ENCODE data around the gene NEDD4L. TPM values are rescaled to one million over a fixed set of nuclear protein-coding genes. Genes with fewer than 3 reads are reported as not detected.

NEDD4L gene
- total and polyA plus RNA-seq, 10 of the 15 experiments (the other 5 are each of a cell fraction or from before 2014, with no cell fraction given), result 7.4 to 24.0 (median 17.7) TPM

DNA sequence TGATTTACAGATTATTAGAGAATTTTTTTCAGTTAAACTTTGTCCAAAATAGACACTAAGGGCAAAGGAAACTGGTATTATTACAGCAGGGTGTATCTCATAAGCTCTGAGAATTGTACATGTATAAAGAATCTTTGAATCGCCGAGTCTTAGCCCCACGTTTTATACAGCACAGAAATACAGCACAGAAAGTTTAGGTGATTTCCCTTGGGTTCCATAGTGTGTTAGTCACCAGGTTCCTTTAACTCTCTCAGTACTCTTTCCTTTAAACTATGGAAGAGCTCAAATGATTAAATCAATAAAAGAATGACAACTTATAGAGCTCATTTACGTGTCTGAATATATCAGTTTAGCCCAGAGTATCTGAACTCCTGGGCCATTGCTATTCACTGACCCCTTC is 256.8 kb downstream of the NEDD4L start:
- no peak overlapping the region for H3K9ac ChIP-seq (ENCODE audit: control insufficient read depth, insufficient read depth, low read length)
- POLR2A ChIA-PET, result interaction anchor here (0.6 to 5.7 kb wide), 4 partner anchors 10 to 547 kb away, joined by 3 to 43 read pairs (median 3); no protein-coding TSS in a partner anchor
- TF ChIP-seq, protein P1, sequence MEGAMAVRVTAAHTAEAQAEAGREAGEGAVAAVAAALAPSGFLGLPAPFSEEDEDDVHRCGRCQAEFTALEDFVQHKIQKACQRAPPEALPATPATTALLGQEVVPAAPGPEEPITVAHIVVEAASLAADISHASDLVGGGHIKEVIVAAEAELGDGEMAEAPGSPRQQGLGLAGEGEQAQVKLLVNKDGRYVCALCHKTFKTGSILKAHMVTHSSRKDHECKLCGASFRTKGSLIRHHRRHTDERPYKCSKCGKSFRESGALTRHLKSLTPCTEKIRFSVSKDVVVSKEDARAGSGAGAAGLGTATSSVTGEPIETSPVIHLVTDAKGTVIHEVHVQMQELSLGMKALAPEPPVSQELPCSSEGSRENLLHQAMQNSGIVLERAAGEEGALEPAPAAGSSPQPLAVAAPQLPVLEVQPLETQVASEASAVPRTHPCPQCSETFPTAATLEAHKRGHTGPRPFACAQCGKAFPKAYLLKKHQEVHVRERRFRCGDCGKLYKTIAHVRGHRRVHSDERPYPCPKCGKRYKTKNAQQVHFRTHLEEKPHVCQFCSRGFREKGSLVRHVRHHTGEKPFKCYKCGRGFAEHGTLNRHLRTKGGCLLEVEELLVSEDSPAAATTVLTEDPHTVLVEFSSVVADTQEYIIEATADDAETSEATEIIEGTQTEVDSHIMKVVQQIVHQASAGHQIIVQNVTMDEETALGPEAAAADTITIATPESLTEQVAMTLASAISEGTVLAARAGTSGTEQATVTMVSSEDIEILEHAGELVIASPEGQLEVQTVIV (IDR thresholded peaks at IDR 0.05; ENCODE audit: borderline replicate concordance, partially characterized antibody), result no peak
- TF ChIP-seq, protein P2, sequence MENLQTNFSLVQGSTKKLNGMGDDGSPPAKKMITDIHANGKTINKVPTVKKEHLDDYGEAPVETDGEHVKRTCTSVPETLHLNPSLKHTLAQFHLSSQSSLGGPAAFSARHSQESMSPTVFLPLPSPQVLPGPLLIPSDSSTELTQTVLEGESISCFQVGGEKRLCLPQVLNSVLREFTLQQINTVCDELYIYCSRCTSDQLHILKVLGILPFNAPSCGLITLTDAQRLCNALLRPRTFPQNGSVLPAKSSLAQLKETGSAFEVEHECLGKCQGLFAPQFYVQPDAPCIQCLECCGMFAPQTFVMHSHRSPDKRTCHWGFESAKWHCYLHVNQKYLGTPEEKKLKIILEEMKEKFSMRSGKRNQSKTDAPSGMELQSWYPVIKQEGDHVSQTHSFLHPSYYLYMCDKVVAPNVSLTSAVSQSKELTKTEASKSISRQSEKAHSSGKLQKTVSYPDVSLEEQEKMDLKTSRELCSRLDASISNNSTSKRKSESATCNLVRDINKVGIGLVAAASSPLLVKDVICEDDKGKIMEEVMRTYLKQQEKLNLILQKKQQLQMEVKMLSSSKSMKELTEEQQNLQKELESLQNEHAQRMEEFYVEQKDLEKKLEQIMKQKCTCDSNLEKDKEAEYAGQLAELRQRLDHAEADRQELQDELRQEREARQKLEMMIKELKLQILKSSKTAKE (IDR thresholded peaks at IDR 0.05; ENCODE audit: low read depth, poor library complexity, severe bottlenecking), result no peak
- TF ChIP-seq RELA (IDR thresholded peaks at IDR 0.05; ENCODE audit: borderline replicate concordance, partially characterized antibody) (no peak), ZZZ3 (IDR thresholded peaks at IDR 0.05; ENCODE audit: control insufficient read depth, insufficient read length, low read depth) (no peak), SUPT20H (IDR thresholded peaks at IDR 0.05; ENCODE audit: borderline replicate concordance, control insufficient read depth, low read depth, low read length) (no peak), ZSCAN29 (IDR thresholded peaks at IDR 0.05) (no peak), IRF4 (IDR thresholded peaks at IDR 0.05; ENCODE audit: low read depth, low read length) (no peak), GATAD2B (conservative IDR thresholded peaks at IDR 0.05; ENCODE audit: low read depth) (no peak), MEF2A (IDR thresholded peaks at IDR 0.05; ENCODE audit: insufficient read depth, low read depth, low read length) (no peak), YBX1 (IDR thresholded peaks at IDR 0.05) (no peak), STAT1 (conservative IDR thresholded peaks at IDR 0.05) (no peak)
- TF ChIP-seq, protein P3, sequence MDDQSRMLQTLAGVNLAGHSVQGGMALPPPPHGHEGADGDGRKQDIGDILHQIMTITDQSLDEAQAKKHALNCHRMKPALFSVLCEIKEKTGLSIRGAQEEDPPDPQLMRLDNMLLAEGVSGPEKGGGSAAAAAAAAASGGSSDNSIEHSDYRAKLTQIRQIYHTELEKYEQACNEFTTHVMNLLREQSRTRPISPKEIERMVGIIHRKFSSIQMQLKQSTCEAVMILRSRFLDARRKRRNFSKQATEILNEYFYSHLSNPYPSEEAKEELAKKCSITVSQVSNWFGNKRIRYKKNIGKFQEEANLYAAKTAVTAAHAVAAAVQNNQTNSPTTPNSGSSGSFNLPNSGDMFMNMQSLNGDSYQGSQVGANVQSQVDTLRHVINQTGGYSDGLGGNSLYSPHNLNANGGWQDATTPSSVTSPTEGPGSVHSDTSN (IDR thresholded peaks at IDR 0.05; ENCODE audit: insufficient replicate concordance, low read depth, low read length), result no peak
- TF ChIP-seq, protein P4, sequence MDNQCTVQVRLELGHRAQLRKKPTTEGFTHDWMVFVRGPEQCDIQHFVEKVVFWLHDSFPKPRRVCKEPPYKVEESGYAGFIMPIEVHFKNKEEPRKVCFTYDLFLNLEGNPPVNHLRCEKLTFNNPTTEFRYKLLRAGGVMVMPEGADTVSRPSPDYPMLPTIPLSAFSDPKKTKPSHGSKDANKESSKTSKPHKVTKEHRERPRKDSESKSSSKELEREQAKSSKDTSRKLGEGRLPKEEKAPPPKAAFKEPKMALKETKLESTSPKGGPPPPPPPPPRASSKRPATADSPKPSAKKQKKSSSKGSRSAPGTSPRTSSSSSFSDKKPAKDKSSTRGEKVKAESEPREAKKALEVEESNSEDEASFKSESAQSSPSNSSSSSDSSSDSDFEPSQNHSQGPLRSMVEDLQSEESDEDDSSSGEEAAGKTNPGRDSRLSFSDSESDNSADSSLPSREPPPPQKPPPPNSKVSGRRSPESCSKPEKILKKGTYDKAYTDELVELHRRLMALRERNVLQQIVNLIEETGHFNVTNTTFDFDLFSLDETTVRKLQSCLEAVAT (IDR thresholded peaks at IDR 0.05), result no peak

More for the DNA sequence above, 256.8 kb downstream of the NEDD4L start:
- H3K4me2 ChIP-seq (ENCODE audit: control insufficient read depth, insufficient read depth), result no peak overlapping the region
- H3K27ac ChIP-seq (ENCODE audit: control insufficient read depth, insufficient read depth), result no peak overlapping the region
- FAIRE-seq, result no peak
- in situ Hi-C loops (cut with MboI), result no loop called here
- H3K36me3 ChIP-seq (ENCODE audit: control insufficient read depth in 2 of 2, insufficient read depth in 2 of 2, low read length in 1 of 2), result no peaks in the 10 kb centered on the region
- RAD21 ChIA-PET (ENCODE audit: unreplicated experiment), result interaction anchor here (0.5 to 2.3 kb wide), 7 partner anchors 10 to 70 kb away, joined by 3 to 10 read pairs (median 4); no protein-coding TSS in a partner anchor
- intact Hi-C loops (cut with micrococcal nuclease; ENCODE audit: unreplicated experiment), result no loop called here
- SMC1A ChIA-PET (ENCODE audit: uncharacterized antibody, unreplicated experiment), result interaction anchor here (0.6 to 6.7 kb wide), 21 partner anchors 9 to 463 kb away, joined by 3 to 82 read pairs (median 4); no protein-coding TSS in a partner anchor
- WGBS (ENCODE audit: insufficient coverage, insufficient replicate concordance, low lambda C conversion rate, missing lambda C conversion rate), result 35% methylated on average over 4 of the region's 4 CpGs
- ATAC-seq, result peak; percentile 34
- H3K4me3 ChIP-seq, result 0 out of 2 replicates have a peak overlapping the region, but pooled peaks have one; percentile 2
- CTCF ChIA-PET, result interaction anchor here (0.6 to 3.2 kb wide), 8 partner anchors 8 to 119 kb away, joined by 3 to 14 read pairs (median 4); no protein-coding TSS in a partner anchor
- H3K4me1 ChIP-seq (ENCODE audit: control insufficient read depth, insufficient read depth, low read length), result peaks cover 13% of the 10 kb centered on the region
- no peaks in the 10 kb centered on the region for H3K27me3 ChIP-seq (replicated peaks in 1 of 2; ENCODE audit: control insufficient read depth in 2 of 2, insufficient read depth in 2 of 2, low read length in 1 of 2)
- no TSS peak for BruUV-seq (replicated peaks)
- no peaks in the 10 kb centered on the region for H4K20me1 ChIP-seq (ENCODE audit: control insufficient read depth, insufficient read depth)
- H2AFZ ChIP-seq (ENCODE audit: control insufficient read depth, low read depth, low read length), result 0 out of 2 replicates have a peak overlapping the region, but pooled peaks have one; percentile 7
- H3K79me2 ChIP-seq (ENCODE audit: control insufficient read depth, insufficient read depth, low read length), result no peaks in the 10 kb centered on the region
- DNase-seq (ENCODE audit: low read depth, low spot score), result no peak
- H3K9me3 ChIP-seq (replicated peaks; ENCODE audit: control insufficient read depth, insufficient read depth, low read length), result peaks cover 7% of the 10 kb centered on the region
